NCI-H526 treated with DMSO at 0.1 percent for 48 hours (cell line): ENCODE data around the gene RHEBL1.

Experiments
- DNase-seq: peaks from one replicate; lab custom pipeline; 2025; lab: John Stamatoyannopoulos, UW

RHEBL1 gene

DNA sequence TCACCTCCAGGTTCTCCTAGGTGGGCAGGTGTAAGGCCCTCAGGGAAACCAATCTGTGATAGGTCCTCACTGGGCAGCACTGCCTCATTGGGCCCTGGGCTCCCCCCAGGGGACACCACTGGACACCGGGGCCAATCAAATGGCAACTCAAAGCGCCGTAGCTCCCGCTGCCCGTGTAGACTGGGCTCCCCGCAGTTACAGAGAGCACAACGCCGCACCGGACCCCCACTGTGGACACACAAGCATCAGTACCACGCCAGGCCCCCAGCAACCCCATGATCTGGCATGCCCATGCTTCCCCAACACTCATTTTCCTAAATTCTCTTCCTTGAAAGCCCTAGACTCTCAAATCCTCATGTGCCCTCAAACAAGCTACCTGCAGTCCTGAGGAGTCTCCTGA lies 15.3 kb downstream of the RHEBL1 start:
- no peak for DNase-seq

DNA sequence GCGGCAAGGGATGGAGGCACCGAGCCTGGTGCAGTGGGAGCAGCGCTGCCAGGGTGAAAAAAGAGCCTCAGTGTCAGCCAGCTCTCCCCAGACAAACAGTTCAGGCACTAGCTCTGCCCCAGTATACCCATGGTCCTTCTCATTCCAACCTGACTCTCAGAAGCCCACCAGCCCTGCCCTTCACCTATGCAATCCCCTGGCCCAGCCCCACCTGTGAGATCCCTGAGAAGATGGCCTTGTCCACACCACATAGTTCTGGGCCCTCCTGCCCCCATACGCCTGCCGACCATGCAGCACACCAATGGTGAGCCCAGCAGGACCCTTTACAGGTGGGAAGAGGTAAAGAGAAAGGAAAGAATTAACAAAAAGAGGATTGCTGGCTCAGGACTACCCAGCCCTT lies 15.7 kb downstream of the RHEBL1 start:
- DNase-seq = no peak

DNA sequence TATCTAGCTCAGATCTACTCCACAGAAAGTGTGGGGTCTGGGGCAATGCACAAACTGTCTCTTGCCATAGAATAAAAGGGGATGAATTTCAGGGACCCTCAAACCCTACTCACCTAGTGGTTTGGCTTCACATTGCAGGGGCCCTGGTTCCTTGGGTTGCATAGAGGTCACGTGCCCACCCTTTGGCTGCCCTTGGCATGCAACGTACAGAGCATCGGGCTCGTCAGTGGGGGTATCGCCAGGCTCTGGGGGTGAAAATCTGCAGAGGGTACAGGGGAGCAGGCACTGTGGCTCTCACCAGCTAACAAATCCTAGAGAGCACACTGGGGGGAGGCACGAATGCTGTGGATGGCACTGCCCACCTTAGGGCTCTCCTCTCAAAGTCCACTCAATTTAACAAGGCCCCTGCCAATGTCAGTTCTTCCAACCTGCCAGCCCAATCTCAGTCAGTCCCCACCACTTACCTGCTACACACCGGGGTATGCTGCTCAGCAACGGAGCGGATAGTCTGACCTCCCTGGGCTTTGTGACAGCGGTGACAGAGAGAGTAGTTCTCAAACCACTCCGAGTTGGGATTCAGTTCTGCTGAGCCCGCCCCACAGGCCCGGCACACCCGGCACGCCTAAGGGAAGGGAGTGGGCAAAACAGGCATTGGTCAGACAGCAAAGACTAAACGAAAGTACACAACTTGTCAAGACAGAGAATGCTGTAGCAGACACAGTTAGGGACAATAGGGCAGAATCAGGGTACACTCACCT lies 17.1 kb downstream of the RHEBL1 start:
- DNase-seq = no peak

DNA sequence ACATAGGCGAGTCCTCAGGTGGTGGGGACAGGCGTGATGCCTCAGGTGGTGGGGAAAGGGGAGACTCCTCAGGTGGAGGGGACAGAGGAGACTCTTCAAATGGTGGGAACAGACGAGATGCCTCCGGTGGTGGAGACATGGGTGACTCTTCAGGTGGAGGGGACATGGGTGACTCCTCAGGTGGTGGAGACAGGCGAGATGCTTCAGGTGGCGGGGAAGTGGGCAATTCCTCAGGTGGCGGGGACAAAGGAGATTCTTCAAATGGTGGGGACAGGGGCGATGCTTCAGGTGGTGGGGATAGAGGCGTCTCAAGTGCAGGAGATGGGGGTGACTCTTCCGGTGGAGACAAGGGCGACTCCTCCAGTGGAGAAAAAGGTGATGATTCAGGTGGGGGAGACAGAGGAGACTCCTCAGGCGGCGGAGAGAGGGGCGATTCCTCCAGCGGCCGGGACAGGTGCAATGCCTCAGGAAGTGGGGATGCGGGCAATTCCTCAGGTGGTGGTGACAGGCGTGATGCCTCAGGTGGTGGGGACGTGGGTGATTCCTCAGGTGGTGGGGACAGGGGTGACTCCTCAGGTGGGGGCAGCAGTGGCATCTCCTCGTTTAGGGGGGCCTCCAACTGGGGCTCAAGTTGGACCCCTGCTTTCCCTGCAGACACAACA lies 17.9 kb downstream of the RHEBL1 start:
- DNase-seq = no peak

DNA sequence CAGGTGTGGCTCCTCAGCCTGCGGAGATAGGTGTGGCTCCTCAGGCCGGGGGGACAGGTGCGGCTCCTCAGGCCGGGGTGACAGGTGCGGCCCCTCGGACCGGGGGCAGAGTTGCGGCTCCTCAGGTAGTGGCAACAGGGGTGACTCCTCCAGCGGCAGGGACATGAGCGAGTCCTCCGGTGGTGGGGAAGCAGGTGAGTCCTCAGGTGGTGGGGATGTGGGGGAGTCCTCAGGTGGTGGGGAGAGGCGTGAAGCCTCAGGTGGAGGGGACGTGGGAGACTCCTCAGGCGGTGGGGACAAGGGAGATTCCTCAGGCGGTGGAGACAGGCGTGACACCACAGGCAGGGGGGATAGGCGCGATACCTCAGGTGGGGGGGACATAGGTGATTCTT lies 18.4 kb downstream of the RHEBL1 start:
- no peak for DNase-seq

DNA sequence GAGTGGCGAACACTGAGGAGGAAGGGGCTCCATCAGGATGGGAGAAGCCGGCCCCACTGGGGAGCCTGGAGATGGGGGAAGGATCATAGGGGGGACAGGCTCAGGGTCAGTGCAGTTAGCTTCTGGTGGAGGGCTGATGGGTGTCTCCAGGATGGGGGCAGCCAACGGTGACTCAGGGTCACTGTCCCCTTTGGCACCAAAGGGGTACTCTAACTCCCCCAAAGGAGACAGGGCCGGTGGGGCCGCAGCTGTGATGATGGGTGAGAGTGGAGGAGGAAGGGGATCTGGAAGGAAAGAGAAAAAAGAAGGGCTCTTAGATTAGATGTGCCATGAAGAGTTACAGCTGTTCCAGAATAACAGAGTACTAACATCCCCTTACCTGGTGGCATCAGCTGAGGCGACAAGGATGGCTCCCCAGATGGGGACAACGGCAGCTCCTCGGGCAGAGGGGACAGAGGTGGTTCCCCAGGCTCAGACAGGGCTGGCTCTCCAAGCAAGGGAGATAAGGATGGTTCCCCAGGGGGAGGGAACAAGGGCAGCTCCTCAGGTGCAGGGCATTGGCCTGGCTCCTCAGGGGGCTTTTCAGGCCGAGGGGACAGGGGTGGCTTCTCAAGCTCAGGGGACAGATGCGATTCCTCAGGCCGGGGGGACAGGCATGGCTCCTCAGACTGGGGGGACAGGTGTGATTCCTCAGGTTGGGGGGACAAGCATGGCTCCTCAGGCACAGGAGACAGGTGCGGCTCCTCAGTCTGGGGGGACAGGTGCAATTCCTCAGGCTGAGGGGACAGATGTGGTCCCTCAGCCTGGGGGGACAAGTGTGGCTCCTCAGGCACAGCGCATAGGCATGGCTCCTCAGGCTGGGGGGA lies 19.0 kb downstream of the RHEBL1 start:
- no peak for DNase-seq

DNA sequence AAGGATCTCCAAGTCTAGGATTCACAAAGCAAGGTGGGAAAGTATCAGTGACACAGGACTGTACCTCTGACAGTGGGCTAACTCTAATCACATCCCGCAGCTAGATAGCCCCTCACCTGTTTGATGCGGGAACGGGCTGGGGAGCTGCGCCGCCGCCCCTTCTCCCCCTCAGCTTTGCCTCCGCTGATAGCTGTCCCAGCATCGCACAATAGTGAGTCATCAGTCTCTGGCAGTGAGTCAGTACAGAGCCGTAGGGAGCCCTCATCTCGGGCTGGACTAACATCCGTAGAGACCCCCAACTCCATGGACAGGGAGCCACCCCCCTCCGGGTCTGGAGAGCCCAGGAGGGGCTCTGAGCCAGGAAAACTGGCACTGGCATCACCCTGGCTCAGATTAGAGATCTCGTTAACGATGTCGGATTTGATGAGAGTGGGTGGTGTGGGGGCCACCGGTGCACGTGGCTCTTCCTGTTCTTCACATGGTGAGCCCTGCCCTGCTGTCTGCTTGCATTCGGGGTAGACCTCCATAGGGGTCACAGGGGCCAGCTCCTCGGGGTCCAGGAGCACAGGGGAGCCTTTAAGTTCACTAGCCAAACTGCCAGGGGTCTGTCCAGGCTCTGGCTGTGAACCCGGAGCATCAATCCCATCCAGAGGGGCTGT lies 20.1 kb downstream of the RHEBL1 start:
- DNase-seq = no peak

DNA sequence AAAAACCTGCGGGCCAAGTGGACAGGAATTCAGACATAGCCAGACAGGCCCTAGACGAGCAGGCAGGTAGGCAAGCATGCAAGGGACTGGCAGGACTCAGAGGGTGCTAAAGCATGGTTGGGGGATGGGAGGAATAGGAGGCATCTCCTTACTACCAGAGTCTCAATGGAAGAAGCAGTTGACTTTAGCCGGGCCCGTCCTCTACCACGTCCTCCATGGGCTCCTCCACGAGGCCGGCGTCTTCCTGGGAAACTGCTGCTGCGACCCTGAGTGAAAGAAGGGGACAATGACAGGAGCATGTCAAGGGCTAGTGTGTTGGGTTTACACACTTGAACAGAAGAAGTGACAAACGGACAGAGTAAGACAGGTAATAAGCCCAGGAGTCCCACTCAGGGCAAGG lies 20.8 kb downstream of the RHEBL1 start:
- DNase-seq = no peak

DNA sequence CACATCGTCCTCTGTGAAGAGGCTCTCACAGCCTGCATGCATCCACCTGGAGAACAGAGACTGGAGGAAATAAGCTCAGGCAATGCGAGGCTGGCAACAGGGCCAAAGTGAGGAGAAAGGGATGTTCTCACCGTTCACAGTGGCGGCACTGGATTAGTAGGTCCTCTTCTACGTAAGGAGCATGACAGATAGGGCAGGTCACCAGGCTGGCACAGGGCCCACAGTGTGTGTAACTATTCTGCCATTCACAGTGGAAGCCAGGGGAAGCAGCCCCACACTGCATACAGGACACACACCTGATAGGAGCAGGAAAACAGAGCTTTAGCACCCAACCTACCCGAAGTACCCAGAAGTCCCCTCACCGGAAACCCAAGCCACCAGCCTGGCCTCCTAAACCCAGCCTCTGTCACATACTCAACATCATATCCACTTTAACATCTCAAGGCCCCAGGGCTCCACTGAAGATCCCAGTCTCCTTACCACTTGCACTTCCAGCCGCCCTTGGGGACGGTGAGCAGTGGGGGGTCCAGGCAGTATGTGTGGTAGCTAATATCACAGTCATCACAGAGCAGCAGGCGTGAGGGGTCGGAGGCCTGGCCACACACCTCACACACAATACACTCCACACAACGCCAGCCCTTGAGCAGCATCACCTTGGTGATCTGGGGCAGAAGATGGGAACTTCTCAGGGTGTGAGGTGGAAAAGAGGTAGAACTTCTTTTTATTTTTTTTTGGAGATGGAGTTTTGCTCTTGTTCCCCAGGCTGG lies 23.5 kb downstream of the RHEBL1 start:
- DNase-seq = no peak

DNA sequence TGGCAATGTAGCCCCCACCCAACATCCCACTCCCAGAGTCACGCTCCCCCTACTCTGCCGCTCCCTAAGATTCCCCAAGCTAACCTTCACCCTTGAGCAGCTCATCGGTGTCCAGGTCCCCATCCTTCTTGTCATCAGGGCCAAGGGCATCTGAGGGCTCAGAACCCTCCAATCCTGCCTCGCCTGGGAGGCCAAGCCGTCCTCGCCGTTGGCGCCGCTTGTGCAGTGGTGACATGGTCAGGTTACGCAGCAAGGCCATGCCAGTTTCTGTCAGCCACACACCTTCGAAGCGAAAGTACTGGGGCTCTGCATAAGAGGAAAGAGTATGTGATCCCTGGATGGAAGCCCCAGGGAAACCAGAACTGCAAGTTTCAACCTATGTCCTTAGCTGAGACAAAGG lies 25.1 kb downstream of the RHEBL1 start:
- DNase-seq = no peak

DNA sequence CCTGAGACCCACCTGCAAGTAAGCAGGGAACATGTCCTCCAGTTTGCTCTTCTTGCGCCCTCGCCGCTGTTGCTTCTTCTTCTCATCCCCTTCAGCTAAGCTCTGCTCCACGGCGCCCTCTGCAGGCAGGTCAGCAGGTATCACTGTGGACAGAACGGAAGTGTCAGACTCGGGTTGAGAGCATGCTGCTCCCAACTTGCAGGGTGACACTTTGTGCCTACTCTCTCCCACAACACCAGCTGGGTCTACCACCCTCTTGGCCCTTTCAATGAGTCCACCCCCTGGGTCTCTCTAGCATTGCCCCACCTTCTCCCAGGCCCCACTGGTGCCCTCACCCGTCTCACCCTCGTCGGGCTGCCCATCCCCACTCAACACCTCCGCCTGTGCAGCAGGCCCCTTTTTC lies 25.9 kb downstream of the RHEBL1 start:
- DNase-seq = peak; percentile 5

DNA sequence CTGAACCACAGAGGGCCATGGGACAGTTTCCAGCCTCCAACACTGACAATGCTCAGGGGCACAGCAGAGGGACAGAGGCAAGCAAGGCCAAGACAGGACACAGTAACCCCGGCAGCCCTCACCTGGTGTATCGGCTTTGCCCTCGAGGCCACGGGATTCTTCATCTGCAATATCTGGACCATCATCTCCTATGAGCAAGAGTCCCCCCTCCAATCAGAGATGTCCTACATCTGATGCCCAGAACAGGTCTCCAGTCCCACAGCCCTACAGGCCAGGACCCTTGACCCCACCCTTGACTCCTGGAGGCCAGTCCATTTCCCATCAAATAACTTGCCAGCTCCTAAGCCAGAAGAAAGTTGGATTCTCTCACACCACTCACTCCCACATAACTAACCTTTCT lies 26.5 kb downstream of the RHEBL1 start:
- no peak for DNase-seq

DNA sequence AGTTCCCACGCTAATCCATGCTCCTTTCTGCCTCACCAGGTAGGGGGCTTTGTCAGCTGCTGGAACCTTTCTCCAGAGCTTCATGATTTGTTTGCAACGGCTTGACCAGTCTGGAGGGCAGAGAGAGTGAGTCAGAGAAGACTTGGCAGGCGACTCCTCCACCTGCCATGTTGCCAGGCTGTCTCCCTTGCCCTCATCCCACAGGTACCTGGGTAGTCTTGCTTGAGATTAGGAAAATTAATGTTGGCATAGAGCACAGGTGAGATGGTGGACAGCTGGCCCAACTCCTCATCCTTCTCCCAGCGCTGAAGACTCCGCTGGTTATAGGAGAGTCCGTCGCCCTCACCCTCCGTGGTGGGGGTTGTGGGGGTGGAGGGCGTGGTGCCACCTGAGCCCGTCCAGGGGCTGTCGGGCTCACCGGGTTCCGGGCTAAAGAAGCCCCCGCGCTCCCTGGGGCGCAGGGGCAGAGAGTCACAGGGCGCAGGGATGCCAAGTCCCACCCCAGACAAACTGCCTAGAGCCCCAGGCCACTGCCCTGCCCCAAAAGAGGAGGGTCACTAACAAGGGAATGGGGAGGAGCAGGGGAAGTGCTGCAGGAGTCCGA lies 27.8 kb downstream of the RHEBL1 start:
- no peak for DNase-seq

DNA sequence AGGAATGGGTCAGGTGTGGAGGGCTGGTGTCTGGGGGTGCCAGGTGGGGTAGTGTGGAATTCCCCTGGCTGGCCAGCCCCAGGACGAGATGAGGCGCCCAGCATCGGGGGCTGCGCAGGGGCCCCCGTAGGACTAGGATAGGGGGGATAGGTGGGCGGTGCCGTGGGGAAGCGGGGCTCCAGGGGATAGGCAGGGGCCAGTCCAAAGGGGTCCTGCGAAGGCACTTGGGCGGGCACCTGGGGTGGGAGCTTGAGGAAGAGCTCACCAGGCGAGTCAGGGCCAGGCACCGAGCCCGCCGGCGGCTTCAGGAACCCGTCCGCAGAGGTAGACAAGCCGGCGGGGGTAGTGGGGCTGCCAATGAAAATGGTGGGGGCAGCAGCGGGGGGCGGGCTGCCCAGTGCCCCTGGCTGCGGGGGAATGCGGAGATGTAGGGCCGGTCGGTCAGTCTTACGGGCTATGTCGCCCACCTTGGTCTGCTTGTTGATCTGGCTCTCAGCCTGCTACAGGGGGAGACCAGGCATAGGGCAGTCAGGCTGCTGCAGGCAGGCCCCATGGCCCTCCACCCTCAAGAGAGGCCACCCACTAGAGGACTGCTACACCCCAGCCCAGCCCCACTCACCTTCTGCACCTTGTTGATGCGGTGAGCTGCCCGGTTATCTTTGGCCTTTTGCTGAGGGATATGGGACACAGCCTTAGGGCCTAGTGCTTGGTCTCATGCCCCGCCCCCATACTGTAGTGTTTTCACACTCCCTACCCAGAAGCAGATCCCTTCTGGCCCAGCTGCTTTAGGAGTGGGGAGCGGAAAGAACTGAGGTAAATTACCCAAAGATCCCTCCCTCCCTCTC lies 28.5 kb downstream of the RHEBL1 start:
- DNase-seq = no peak

DNA sequence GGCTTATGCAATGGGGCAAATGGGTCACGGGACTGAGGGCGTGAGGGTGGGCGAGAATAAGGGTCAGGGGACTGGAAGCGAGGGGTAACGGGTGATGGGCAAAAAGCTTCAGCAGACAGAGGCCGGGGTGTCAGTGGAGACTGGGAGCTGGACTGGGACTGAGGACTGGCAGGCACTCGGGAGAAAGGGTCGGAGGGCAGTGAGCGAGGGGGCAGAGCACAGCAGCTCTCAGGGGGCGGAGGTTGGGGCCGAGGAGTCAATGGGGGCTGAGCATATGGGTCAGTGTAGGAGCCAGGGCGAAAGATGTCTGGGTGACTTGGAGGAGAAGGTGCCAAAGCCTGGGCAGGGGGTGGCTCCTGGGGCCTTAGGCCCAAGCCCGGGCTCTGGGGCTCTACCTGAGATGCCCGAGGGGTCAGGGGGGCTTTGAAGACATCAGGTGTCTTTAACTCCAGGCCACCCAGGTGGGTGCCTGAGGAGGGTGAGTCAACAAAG lies 29.4 kb downstream of the RHEBL1 start:
- no peak for DNase-seq

DNA sequence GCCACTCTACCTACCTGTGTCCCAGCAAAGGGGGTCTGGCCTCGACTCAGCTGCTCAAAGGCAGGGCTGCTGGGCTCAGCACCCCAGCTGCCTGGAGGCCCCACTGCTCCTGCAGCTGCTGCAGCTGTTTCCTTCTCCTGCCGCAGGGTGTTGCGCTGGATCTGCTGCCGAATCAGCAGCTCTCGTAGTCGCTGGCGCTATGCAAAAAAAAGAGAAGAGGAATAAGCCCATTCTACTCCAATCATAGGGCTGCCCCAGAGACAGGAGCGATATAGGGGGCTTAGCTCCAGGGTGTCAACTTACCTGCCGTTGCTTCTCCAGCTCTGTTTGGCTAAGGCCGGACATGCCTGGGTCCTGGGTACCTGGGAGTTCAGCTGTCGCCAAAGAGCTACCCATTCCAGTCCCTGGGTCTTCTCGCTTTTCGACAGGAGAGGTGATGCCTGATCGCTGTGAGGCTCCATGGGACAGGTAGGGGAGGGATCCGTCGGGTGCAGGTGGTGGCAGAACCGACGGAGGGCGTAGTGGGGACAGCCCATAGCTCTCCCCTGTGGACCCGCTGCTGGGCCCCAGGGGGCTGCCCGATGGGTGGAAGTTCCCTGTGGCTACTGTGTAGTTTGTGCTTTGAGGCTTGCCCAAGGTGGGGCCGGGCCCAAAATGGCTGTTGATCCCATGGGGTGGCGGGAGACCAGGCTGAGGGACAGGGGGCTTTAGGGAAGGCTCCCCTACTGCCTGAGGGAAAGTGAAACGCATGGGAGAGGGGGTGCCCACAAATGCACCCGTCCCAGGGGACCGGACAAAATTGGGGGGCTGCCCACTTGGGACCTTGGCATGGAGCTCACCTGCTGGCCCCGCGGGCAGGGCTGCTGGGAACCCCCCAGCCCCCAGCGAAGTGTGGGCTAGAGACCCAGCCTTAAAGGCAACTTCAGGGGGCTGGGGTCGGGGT lies 30.1 kb downstream of the RHEBL1 start:
- no peak for DNase-seq

DNA sequence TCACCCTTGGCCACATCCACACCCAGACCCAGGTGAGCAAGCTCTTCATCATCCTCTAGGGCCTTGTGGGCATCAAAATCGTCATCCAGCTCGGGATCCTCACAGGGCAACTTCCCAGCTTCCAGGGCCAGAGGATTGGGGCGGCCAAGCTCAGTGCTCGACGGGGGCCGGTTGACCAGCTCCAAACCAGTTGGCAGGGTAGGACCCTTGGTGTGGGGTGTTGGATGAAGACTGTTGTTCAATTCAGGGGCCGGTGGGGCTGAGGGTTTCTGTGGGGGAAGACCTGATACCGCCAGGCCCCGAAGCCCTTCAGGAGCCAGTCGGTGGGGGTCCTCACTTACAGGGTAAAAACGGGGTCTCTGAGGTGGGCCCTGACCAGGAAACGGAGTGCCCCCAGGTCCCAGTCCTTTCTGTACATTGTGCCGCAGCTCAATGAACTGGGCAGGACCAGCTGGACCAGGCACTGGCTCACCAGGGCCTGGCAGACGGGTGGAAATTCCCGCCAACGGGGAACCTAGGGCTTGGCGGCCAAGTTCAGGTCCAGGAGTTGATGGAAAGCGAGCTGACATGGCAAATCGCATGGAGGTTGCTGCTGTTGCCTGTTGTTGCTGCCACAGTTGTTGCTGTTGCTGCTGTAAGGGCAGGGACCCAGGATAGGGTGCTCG lies 31.4 kb downstream of the RHEBL1 start:
- no peak for DNase-seq

DNA sequence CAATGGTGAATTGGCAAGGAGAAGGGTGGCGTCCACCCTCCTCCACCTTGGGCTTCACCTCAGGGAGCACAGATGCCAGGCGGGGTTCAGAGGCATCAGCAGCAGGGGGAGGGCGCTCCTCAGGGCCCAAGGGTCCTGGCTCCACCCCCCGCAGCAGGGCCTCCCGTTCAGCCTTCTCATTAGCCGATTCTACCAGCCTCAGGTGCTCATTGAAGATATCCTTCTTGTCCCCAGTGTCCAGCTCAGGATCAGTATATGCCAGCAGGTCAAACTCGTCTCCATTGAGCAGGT lies 31.9 kb downstream of the RHEBL1 start:
- DNase-seq = no peak
